Activated CD4-positive, alpha-beta T cell treated with anti-CD3 and anti-CD28 coated beads for 36 hours (primary cell): ENCODE results near the gene TUSC7. TPM values are rescaled to one million over a fixed set of nuclear protein-coding genes. Genes with fewer than 3 reads are reported as not detected.

ENCODE experiments used
- ATAC-seq: fragments of 200-7000 bp; cut with Tn5 transposase; one replicate; pipeline ENCODE4 v1.10.0; 2021; ENCODE audit warnings: mild to moderate bottlenecking, moderate library complexity
- CTCF ChIA-PET: fragments of 350-600 bp; sonication (Branson Sonifier 250); formaldehyde crosslinking; loops from one replicate; lab custom pipeline; 2021; ENCODE audit warnings: antibody characterized with exemption; lab: Charles Lee
- POLR2A ChIA-PET: fragments of 350-600 bp; sonication (Branson Sonifier 250); formaldehyde crosslinking; loops from one replicate; lab custom pipeline; 2021; ENCODE audit warnings: antibody characterized with exemption, inconsistent platforms; lab: Charles Lee
- DNase-seq: peaks from one replicate; pipeline ENCODE4 v3.0.0-alpha.2; 2020
- H3K27ac Mint-ChIP-seq: one replicate; pipeline ENCODE4 v1.8.0; 2021; ENCODE audit warnings: mixed read lengths
- H3K27me3 Mint-ChIP-seq: one replicate; pipeline ENCODE4 v1.8.0; 2021; ENCODE audit warnings: mixed read lengths
- H3K36me3 Mint-ChIP-seq: one replicate; pipeline ENCODE4 v1.8.0; 2021; ENCODE audit warnings: low read depth, mixed read lengths
- H3K4me1 Mint-ChIP-seq: one replicate; pipeline ENCODE4 v1.8.0; 2021; ENCODE audit warnings: mixed read lengths
- H3K4me3 Mint-ChIP-seq: one replicate; pipeline ENCODE4 v1.8.0; 2021; ENCODE audit warnings: mild to moderate bottlenecking, moderate library complexity, mixed read lengths
- H3K9me3 Mint-ChIP-seq: one replicate; pipeline ENCODE4 v1.8.0; 2021; ENCODE audit warnings: low read depth, mixed read lengths
- intact Hi-C, 2 experiments: fragments of 100-400 bp; cut with DNase I in 1 of 2; cut with micrococcal nuclease in 1 of 2; formaldehyde crosslinking; loops; one replicate each; pipeline versions ENCODE4 v1.14.2 to v1.15.1; 2022 to 2024; cut with DNase I, micrococcal nuclease
- total RNA-seq, 2 experiments: library from RNA; stranded (reverse); gene quantifications; one replicate each; pipeline ENCODE4 v1.2.3, GENCODE V29; 2021

The TUSC7 gene
- not detected for total RNA-seq

DNA sequence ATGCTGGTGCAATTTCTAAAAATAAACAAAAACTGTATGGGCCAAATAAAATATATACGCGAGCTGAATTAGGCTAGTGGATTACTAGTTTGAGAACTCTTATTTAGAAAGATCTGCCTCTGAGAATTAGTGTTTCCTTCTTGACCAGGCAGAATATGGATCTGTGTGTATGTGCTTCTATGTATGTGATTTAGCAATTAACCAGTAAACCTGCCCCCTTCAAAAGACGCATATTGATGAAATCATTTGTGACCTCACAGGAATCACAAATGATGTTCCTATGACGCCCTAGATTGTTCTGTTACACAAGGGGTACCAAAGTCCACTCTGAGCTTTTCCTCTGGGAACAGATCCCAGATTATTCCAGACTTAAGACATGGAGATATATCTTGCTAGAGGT is at the start of gene TUSC7:
Gene TUSC7 (plus strand): TSS at position 301 of the 400 bp plus-strand sequence.
- DNase-seq = no peak
- Mint-ChIP-seq H3K4me3 (no peak within 1 kb of the TSS), H3K9me3 (no peaks in the 10 kb centered on the region), H3K36me3 (no peaks in the 10 kb centered on the region), H3K27me3 (no peaks in the 10 kb centered on the region), H3K4me1 (no peaks in the 10 kb centered on the region), H3K27ac (no peak within 1 kb of the TSS)
- no peak for ATAC-seq
- POLR2A ChIA-PET = no interaction called here
- intact Hi-C loops = no loop called here
- CTCF ChIA-PET = no interaction called here

DNA sequence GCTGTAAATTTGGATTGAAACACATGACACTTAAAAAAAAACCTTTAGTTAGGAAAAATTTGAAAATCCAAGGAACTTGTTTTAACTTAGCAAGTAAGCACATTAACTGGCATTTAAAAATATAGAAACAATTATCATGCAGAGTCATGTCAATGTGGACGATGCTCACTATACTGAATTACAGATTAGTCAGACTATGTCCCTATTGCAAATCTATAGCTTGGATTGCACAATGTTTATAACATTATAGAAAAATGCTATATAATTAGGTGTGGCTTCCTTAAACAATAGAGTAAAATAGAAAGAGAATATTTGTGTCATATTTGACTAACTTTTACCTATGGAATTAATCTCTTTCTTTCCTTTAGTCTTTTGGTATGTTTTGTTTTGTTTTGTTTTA is 48.4 kb upstream of the TUSC7 start:
- Mint-ChIP-seq H3K9me3 (peaks cover 2% of the 10 kb centered on the region), H3K4me3 (no peak overlapping the region), H3K4me1 (no peaks in the 10 kb centered on the region), H3K27ac (no peak overlapping the region), H3K36me3 (no peaks in the 10 kb centered on the region), H3K27me3 (no peaks in the 10 kb centered on the region)
- ChIA-PET CTCF (no interaction called here), POLR2A (no interaction called here)
- DNase-seq (no peak), ATAC-seq (no peak)
- intact Hi-C loops = no loop called here

DNA sequence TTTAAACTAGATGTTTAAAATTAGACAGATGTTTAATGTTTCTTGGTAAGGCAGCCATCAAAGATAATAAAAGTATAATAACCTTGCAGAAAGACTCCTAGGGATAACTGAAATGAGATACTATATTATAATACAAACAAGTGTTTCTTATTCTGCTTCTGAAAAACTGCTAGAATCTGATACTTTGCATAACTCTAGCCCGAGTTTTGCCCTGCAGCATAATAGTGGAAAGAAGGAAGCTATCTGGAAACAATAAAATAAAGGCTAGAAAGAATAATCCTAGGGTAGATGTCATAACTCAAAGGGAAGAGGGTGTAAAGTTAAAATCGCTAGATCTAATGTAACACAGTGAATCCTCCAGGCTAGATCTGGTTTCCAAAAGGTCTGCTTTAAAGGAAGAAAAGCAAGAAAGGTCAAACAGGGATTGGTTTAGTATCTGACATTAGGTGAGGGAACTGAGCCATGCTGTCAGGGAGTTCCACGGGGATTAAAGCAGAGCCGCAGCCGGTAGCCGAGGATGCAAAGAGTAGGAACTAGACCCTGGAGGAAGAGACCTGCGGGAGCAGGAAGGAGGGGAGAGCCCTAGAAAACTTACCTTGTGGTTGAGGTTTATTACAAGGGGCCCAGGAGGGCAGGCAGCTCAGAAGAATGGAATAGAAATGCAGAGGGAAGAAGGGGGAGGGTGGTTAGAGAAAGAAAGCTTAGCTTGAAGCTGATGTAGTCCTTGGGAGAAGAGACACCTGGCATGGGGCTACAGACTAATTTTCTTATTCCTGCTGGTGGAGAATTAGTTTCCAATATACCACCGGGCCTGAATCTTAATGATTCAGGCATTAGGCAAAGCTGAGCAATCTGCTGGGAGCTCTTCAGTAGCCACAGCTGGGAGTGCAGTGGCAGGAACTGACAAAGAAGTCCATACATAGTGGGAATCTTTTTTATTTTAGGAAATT is 46.1 kb upstream of the TUSC7 start:
- no peak for DNase-seq
- Mint-ChIP-seq H3K4me3 (no peak overlapping the region), H3K4me1 (no peaks in the 10 kb centered on the region), H3K36me3 (no peaks in the 10 kb centered on the region), H3K27me3 (no peaks in the 10 kb centered on the region), H3K9me3 (no peaks in the 10 kb centered on the region), H3K27ac (no peak overlapping the region)
- ChIA-PET CTCF (interaction anchor here (1.1 kb wide), 1 partner anchor 9 kb away, joined by 3 read pairs; no protein-coding TSS in a partner anchor), POLR2A (no interaction called here)
- ATAC-seq = no peak
- intact Hi-C loops = no loop called here

DNA sequence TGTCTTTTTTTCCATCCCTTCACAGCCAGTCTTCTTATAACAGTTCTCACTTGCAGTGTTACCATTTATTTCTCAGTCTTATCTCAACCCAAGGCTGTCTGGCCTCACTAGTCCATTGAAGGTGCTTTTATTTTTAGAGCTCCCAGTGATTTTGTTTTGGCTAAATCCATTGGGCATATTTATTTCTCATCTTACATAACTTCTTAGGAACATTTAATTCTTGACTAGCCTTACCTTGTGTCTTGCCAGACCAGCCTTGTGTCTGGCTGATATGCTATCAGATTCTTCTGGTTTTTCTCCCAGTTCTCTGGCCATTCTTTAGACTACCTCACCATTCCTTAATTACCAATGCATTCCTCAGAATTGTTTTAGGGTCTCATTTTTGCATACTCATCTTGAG is 42.3 kb upstream of the TUSC7 start:
- ChIA-PET CTCF (no interaction called here), POLR2A (no interaction called here)
- intact Hi-C loops = no loop called here
- H3K27me3 Mint-ChIP-seq = no peaks in the 10 kb centered on the region
- no peaks in the 10 kb centered on the region for H3K4me1 Mint-ChIP-seq
- H3K4me3 Mint-ChIP-seq = no peak overlapping the region
- no peak overlapping the region for H3K27ac Mint-ChIP-seq
- ATAC-seq = no peak
- H3K36me3 Mint-ChIP-seq = no peaks in the 10 kb centered on the region
- no peak for DNase-seq
- H3K9me3 Mint-ChIP-seq = no peaks in the 10 kb centered on the region

DNA sequence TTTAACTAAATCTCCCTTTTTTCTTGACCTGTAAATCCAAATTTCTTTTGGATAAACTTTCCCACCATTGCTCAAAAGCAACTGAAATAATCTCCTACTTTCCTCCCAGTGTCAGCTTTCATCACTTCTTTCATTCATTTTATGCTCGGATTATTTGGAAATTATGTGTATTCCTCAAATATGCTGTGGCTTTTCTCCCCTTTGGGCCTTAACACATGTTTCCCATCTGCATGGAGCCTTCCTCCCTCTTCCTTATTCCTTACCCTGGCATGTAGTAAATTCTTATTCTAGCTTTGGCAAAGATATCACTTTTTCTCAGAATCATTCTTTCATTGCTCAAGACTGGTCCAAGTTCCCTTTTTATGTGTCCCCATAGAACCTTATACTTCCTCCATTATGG is 41.8 kb upstream of the TUSC7 start:
- Mint-ChIP-seq H3K27ac (no peak overlapping the region), H3K36me3 (no peaks in the 10 kb centered on the region), H3K9me3 (no peaks in the 10 kb centered on the region), H3K4me3 (no peak overlapping the region), H3K4me1 (no peaks in the 10 kb centered on the region), H3K27me3 (no peaks in the 10 kb centered on the region)
- intact Hi-C loops = no loop called here
- ChIA-PET CTCF (no interaction called here), POLR2A (no interaction called here)
- DNase-seq (no peak), ATAC-seq (no peak)

DNA sequence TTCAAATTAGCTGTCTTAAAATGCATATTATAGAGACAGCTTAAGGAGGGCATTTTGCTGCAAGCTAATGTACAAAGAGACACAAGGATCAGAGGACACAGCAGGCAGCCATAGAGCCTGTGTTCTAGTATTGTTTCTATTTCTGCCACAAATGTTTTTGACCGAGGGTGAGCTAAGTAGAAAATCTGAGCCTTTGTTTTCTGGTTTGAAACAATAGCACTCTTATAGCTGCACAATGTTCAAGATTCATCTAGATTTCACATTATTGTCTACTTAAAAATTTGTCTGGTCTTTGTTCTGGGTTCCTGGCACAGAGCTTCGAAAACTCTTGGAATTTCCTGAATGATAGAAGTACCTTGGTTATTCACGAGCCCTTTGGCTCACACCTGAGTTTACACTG is 40.0 kb upstream of the TUSC7 start:
- ChIA-PET CTCF (no interaction called here), POLR2A (no interaction called here)
- no peaks in the 10 kb centered on the region for H3K36me3 Mint-ChIP-seq
- no peaks in the 10 kb centered on the region for H3K27me3 Mint-ChIP-seq
- H3K4me3 Mint-ChIP-seq = no peak overlapping the region
- H3K27ac Mint-ChIP-seq = no peak overlapping the region
- H3K4me1 Mint-ChIP-seq = no peaks in the 10 kb centered on the region
- H3K9me3 Mint-ChIP-seq = no peaks in the 10 kb centered on the region
- no peak for DNase-seq
- intact Hi-C loops = no loop called here
- ATAC-seq = no peak

DNA sequence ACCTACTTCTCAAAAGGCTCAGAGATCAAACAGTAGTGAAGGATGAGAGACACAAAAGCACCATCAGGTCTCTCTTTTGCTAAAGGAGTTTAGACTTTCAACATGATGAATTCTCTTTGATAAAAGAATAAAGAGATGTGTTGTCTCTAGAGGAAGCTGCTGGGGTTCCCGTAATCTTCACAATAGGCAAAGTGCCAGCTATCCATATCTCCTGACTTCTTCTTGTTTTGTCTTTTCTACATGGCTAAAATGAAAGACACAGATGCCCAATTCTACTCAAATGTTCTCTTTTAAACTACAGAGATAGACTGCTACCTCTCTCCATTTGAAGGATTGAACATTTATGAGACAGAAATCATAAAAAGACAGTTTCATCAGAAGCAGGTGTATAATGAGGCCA is 38.4 kb upstream of the TUSC7 start:
- intact Hi-C loops = no loop called here
- POLR2A ChIA-PET = no interaction called here
- H3K36me3 Mint-ChIP-seq = no peaks in the 10 kb centered on the region
- H3K4me1 Mint-ChIP-seq = no peaks in the 10 kb centered on the region
- no peaks in the 10 kb centered on the region for H3K27me3 Mint-ChIP-seq
- H3K27ac Mint-ChIP-seq = no peak overlapping the region
- H3K4me3 Mint-ChIP-seq = no peak overlapping the region
- ATAC-seq (no peak), DNase-seq (no peak)
- no peaks in the 10 kb centered on the region for H3K9me3 Mint-ChIP-seq
- CTCF ChIA-PET = no interaction called here

DNA sequence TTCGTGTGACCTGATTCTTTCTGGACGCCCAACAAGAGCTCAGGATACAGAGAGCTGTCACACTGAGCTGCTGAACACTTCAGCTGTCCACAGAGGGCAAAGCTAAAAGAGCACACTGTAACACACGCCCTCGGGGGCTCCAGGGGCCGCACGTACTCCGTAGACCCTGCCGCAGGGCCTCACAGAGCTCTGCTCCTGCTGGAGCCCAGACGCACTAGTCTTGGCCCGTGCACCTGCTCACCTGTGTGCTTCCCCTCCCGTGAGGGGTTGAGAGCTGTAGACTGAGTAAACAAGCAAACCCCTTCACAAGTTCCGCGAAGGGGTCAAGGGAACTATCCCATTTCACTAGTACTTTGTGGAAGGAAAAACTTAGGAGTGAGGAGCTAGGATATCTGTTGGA is 30.7 kb upstream of the TUSC7 start:
- intact Hi-C loops = no loop called here
- POLR2A ChIA-PET = no interaction called here
- Mint-ChIP-seq H3K4me3 (no peak overlapping the region), H3K36me3 (no peaks in the 10 kb centered on the region), H3K4me1 (no peaks in the 10 kb centered on the region), H3K27me3 (no peaks in the 10 kb centered on the region), H3K27ac (no peak overlapping the region), H3K9me3 (no peaks in the 10 kb centered on the region)
- CTCF ChIA-PET = no interaction called here
- no peak for DNase-seq
- no peak for ATAC-seq

DNA sequence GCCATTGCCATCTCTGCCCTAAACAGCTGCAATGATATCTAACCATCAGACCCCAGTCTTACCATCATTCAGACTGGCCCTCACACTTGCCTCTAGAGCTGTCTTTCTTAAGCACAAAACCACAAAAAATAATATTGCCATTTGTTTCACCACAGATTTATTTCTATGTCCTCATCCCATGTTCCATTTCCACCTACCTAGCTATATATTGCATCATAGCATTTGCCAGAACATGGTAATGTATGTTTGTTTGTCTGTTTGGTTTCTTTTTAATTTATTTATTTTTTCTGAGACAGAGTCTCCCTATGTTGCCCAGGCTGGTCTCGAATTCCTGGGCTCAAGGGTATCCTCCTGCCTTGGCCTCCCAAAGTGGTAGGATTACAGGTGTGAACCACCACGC is 18.5 kb upstream of the TUSC7 start:
- no peak overlapping the region for H3K4me3 Mint-ChIP-seq
- POLR2A ChIA-PET = no interaction called here
- ATAC-seq = no peak
- intact Hi-C loops = no loop called here
- CTCF ChIA-PET = no interaction called here
- no peak for DNase-seq
- H3K27ac Mint-ChIP-seq = no peak overlapping the region
- H3K9me3 Mint-ChIP-seq = peaks cover 10% of the 10 kb centered on the region
- no peaks in the 10 kb centered on the region for H3K27me3 Mint-ChIP-seq
- no peaks in the 10 kb centered on the region for H3K4me1 Mint-ChIP-seq
- no peaks in the 10 kb centered on the region for H3K36me3 Mint-ChIP-seq

DNA sequence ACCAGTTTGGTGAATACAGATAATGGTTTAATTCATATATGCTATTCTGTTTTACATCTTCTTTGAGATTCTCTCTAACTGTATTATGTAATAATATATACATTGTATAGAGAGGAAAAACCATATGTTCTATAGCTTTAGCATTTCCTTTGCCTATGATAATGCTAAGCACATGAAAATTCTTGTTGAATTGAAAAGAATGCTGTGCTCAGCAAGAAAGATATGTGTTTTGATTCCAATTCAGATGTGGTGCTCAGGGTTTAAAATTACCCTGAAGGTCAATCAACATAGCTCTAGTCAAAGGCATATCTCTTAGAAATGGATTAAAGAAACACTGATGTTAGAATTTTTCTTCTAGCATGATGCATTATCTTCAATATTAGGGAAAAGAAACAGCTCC is 8.5 kb upstream of the TUSC7 start:
- Mint-ChIP-seq H3K27ac (no peak overlapping the region), H3K9me3 (peaks cover 4% of the 10 kb centered on the region), H3K36me3 (no peaks in the 10 kb centered on the region), H3K4me1 (no peaks in the 10 kb centered on the region), H3K4me3 (no peak overlapping the region), H3K27me3 (no peaks in the 10 kb centered on the region)
- CTCF ChIA-PET = no interaction called here
- DNase-seq = no peak
- no peak for ATAC-seq
- intact Hi-C loops = no loop called here
- POLR2A ChIA-PET = no interaction called here

DNA sequence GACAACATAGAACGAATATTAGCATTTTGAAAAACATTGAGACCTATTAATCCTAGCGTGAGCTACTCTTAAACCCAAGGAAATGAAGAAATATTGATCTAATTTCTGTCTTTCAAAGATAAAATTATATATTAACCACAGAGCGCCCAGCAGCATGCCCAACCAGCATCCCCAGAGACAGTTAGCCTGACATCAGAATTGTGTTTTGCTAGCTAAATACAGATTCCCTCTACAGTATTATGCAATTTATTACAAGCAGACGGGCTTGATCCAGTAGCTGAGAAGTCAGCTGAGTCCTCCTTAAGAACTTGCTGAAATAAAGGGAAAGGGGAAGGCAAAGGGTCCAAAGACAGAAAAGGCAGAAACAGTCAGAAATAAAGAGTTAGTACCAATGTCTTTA is 7.2 kb upstream of the TUSC7 start:
- intact Hi-C loops = no loop called here
- H3K4me3 Mint-ChIP-seq = no peak overlapping the region

DNA sequence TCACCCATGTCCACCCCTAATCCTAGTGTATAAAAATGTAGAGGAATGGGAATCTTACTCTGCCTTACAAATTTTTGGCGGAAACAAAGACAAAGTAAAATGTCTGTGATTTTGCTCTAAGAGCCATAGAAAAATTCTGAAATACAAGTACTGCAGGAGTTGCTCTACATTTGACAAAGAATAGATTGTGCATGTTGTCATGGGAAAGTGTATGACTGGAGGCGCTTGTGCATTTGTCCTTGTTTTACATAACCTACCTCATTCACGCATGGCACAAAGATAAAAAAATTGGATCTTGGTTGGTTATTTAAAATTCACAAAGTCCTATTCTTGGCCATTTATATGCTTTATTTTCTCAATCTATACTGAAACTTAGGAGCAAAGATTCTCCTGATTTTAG is 2.0 kb upstream of the TUSC7 start:
- Mint-ChIP-seq H3K36me3 (no peaks in the 10 kb centered on the region), H3K9me3 (no peaks in the 10 kb centered on the region), H3K4me3 (no peak overlapping the region), H3K4me1 (no peaks in the 10 kb centered on the region), H3K27ac (no peak overlapping the region), H3K27me3 (no peaks in the 10 kb centered on the region)
- DNase-seq (no peak), ATAC-seq (no peak)
- intact Hi-C loops = no loop called here
- ChIA-PET CTCF (no interaction called here), POLR2A (no interaction called here)

More for the DNA sequence above, 7.2 kb upstream of the TUSC7 start:
- H3K36me3 Mint-ChIP-seq = no peaks in the 10 kb centered on the region
- H3K27me3 Mint-ChIP-seq = no peaks in the 10 kb centered on the region
- CTCF ChIA-PET = no interaction called here
- no peak for ATAC-seq
- DNase-seq = no peak
- no peak overlapping the region for H3K27ac Mint-ChIP-seq
- H3K9me3 Mint-ChIP-seq = peaks cover 2% of the 10 kb centered on the region
- H3K4me1 Mint-ChIP-seq = no peaks in the 10 kb centered on the region
- POLR2A ChIA-PET = no interaction called here
